Measurements from ENCODE around the gene GPANK1. TPM values are rescaled to one million over a fixed set of nuclear protein-coding genes. Genes with fewer than 3 reads are reported as not detected.
A peak's percentile ranks its signal among the peaks of the same experiment; 100 is the strongest.

Gene GPANK1
- total and polyA plus RNA-seq, 9 of the 15 experiments (the other 6 are each of a cell fraction or from before 2014, with no cell fraction given): 32.2 to 111 (median 46.3) TPM

DNA sequence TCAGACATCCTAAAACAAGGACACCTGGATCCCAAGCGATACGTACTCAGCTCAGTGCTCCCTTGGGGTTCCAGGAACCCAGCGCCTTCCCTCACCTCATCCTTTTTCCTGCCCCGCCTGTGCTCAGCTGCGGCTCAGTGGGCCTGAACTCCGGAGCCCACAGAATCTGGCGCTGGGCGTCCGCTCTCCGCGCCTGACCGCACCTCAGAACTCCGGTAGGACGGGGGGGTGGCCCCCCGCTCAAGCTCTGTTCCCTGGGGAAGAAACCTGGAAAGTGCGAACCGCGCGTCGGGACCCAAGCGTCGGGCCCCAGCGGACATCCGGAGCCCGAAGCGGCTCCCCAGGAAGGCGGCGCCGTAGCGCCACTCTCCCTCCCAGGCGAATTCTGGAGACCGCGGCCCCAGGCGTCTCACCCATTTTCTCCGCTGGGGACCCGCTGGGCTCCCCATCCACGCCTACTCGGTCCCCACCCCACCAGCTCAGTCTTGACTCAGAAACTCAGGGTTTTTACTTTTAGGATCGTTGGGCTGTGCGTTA, 16.4 kb upstream of the GPANK1 start:
- Histone ChIP-seq H4K20me1 (replicated peaks; ENCODE audit: control insufficient read depth, insufficient read depth, low read length) (no peaks in the 10 kb centered on the region), H3K9ac (ENCODE audit: insufficient read depth in 1 of 2, low read depth in 2 of 2, low read length in 2 of 2) (no peak overlapping the region), H3K9me3 (replicated peaks; ENCODE audit: control insufficient read depth, insufficient read depth, low read depth, low read length) (no peaks in the 10 kb centered on the region), H3K4me1 (replicated peaks in 1 of 2; ENCODE audit: control insufficient read depth in 2 of 2, insufficient read depth in 2 of 2, low read length in 2 of 2) (peaks cover 11 to 25% of the 10 kb centered on the region in 2 experiments), H3K79me2 (ENCODE audit: control insufficient read depth, insufficient read depth, low read length) (no peaks in the 10 kb centered on the region; the same call in 2 of the 3 replicates), H3K4me3 (no peak overlapping the region), H3K36me3 (ENCODE audit: control insufficient read depth, insufficient read depth, low read length) (peaks cover 13% of the 10 kb centered on the region; the same call in 2 of the 3 replicates), H2AFZ (ENCODE audit: low read depth, low read length) (no peak overlapping the region), H3K4me2 (ENCODE audit: insufficient read depth, low read length) (no peak overlapping the region), H3K9me1 (ENCODE audit: control insufficient read depth, insufficient read depth, low read length) (no peaks in the 10 kb centered on the region), H3K27me3 (ENCODE audit: control insufficient read depth in 2 of 2, insufficient read depth in 2 of 2, low read length in 2 of 2) (no peaks in the 10 kb centered on the region), H3K27ac (ENCODE audit: extremely low read depth, low read depth, low read length) (no peak overlapping the region)
- no peak for FAIRE-seq
- no TSS peak for BruUV-seq (replicated peaks)
- CTCF ChIA-PET (ENCODE audit: low intra/inter-chr PET ratio): interaction anchor here (0.6 to 3.0 kb wide), 10 partner anchors 37 to 1140 kb away, joined by 3 to 35 read pairs (median 4); partner anchors contain the start of gene NEU1
- 83% methylated on average over 28 of the region's 40 CpGs for WGBS (ENCODE audit: insufficient coverage, low coverage, missing lambda C conversion rate)
- POLR2A ChIA-PET: interaction anchor here (1.4 kb wide), 1 partner anchor 11 kb away, joined by 7 read pairs; no protein-coding TSS in a partner anchor
- in situ Hi-C loops (cut with MboI) (no loop called here), intact Hi-C loops (cut with micrococcal nuclease) (loop anchor here (2.0 kb wide), 2 partner anchors 134 to 182 kb away; partner anchors contain the start of genes ATP6V1G2, NEU1 and NFKBIL1)
- peak in 1 of 4 experiments; percentile 62 for DNase-seq (ENCODE audit: extremely low read depth in 1 of 4, low spot score in 3 of 4)
- ATAC-seq: no peak
- TF ChIP-seq, protein P1, sequence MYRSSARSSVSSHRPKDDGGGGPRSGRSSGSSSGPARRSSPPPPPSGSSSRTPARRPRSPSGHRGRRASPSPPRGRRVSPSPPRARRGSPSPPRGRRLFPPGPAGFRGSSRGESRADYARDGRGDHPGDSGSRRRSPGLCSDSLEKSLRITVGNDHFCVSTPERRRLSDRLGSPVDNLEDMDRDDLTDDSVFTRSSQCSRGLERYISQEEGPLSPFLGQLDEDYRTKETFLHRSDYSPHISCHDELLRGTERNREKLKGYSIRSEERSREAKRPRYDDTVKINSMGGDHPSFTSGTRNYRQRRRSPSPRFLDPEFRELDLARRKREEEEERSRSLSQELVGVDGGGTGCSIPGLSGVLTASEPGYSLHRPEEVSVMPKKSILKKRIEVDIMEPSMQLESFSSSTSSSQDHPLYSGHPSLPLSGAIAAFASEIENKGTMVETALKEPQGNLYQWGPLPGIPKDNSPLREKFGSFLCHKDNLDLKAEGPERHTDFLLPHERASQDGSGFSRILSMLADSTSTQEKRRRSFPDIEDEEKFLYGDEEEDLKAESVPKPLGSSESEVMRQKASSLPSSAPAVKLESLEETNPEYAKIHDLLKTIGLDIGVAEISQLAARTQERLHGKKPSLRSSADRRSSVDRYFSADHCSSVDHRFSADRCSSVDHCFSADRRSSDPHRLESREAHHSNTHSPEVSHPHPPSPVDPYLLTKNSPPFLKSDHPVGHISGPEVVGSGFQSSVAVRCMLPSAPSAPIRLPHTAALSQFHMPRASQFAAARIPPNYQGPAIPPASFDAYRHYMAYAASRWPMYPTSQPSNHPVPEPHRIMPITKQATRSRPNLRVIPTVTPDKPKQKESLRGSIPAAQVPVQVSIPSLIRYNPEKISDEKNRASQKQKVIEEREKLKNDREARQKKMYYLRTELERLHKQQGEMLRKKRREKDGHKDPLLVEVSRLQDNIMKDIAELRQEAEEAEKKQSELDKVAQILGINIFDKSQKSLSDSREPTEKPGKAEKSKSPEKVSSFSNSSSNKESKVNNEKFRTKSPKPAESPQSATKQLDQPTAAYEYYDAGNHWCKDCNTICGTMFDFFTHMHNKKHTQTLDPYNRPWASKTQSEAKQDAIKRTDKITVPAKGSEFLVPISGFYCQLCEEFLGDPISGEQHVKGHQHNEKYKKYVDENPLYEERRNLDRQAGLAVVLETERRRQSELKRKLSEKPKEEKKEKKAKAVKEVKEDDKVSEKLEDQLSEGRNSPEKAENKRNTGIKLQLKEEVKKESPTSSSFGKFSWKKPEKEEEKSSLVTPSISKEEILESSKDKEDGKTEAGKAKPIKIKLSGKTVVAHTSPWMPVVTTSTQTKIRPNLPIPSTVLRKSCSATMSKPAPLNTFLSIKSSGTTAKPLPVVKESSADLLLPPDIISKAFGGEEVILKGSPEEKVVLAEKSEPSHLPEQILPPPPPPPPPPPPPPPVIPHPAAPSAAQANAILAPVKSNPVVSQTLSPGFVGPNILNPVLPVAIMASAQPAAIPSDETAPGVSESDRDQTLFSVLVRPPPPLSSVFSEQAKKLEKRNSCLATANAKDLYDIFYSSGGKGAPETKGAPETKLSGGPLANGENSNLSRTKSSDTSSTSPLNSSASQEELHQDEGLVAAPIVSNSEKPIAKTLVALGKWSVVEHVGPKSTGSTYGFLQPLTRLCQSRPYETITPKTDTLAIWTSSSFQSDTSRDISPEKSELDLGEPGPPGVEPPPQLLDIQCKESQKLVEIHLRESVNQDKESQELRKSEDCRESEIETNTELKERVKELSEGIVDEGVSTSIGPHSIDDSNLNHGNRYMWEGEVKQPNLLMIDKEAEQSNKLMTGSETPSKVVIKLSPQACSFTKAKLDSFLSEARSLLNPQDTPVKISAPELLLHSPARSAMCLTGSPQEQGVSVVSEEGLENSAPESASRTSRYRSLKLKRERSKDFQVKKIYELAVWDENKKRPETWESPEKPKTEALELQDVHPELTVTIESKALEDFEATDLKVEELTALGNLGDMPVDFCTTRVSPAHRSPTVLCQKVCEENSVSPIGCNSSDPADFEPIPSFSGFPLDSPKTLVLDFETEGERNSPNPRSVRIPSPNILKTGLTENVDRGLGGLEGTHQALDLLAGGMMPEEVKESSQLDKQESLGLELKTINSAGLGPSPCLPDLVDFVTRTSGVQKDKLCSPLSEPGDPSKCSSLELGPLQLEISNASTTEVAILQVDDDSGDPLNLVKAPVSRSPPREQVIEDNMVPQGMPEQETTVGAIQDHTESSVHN (IDR thresholded peaks at IDR 0.05; ENCODE audit: borderline replicate concordance in 1 of 2, low read depth in 1 of 2): no peak
- TF ChIP-seq, protein P2, sequence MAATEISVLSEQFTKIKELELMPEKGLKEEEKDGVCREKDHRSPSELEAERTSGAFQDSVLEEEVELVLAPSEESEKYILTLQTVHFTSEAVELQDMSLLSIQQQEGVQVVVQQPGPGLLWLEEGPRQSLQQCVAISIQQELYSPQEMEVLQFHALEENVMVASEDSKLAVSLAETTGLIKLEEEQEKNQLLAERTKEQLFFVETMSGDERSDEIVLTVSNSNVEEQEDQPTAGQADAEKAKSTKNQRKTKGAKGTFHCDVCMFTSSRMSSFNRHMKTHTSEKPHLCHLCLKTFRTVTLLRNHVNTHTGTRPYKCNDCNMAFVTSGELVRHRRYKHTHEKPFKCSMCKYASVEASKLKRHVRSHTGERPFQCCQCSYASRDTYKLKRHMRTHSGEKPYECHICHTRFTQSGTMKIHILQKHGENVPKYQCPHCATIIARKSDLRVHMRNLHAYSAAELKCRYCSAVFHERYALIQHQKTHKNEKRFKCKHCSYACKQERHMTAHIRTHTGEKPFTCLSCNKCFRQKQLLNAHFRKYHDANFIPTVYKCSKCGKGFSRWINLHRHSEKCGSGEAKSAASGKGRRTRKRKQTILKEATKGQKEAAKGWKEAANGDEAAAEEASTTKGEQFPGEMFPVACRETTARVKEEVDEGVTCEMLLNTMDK (IDR thresholded peaks at IDR 0.05; ENCODE audit: borderline replicate concordance, insufficient read depth, low read depth, low read length, poor library complexity, severe bottlenecking): no peak
- TF ChIP-seq BRCA1 (IDR thresholded peaks at IDR 0.05) (no peak), BRCA1 (CRISPR knock-in tag; IDR thresholded peaks at IDR 0.05) (0 out of 2 replicates have a peak, but pooled peaks have one; percentile 43), PRMT5 (CRISPR knock-in tag; IDR thresholded peaks at IDR 0.05) (0 out of 2 replicates have a peak, but pooled peaks have one; percentile 53), SMAD4 (CRISPR knock-in tag; conservative IDR thresholded peaks at IDR 0.05) (no peak), ZNF76 (CRISPR knock-in tag; IDR thresholded peaks at IDR 0.05; ENCODE audit: borderline replicate concordance) (no peak), ZNF324 (CRISPR knock-in tag; IDR thresholded peaks at IDR 0.05) (no peak)
- TF ChIP-seq, protein P3, sequence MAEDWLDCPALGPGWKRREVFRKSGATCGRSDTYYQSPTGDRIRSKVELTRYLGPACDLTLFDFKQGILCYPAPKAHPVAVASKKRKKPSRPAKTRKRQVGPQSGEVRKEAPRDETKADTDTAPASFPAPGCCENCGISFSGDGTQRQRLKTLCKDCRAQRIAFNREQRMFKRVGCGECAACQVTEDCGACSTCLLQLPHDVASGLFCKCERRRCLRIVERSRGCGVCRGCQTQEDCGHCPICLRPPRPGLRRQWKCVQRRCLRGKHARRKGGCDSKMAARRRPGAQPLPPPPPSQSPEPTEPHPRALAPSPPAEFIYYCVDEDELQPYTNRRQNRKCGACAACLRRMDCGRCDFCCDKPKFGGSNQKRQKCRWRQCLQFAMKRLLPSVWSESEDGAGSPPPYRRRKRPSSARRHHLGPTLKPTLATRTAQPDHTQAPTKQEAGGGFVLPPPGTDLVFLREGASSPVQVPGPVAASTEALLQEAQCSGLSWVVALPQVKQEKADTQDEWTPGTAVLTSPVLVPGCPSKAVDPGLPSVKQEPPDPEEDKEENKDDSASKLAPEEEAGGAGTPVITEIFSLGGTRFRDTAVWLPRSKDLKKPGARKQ (CRISPR knock-in tag; IDR thresholded peaks at IDR 0.05): no peak
